DOHH2 (cell line): ENCODE data around the gene C17orf100.

ENCODE experiments used
- H3F3A ChIP-seq: fragments of 200-600 bp; sonication (generic), shearing (Covaris generic); 2 replicates; pipeline ENCODE4 v1.6.0; 2016; ENCODE audit warnings: antibody characterized with exemption, mild to moderate bottlenecking; ENCODE audit not compliant: control insufficient read depth, insufficient read depth
- H3K27ac ChIP-seq: fragments of 200-600 bp; sonication (generic); 2 replicates; pipeline ENCODE4 v1.5.1; 2014; ENCODE audit warnings: low read depth, mild to moderate bottlenecking, low read length, moderate library complexity
- H3K27me3 ChIP-seq: fragments of 200-600 bp; sonication (generic); 2 replicates; pipeline ENCODE4 v1.6.1; 2014; ENCODE audit warnings: mild to moderate bottlenecking, low read length, mixed read lengths; ENCODE audit not compliant: control insufficient read depth
- H3K36me3 ChIP-seq: fragments of 200-600 bp; sonication (generic); 2 replicates; pipeline ENCODE4 v1.6.1; 2014; ENCODE audit warnings: mild to moderate bottlenecking, low read length, moderate library complexity, mixed read lengths; ENCODE audit not compliant: control insufficient read depth
- H3K4me1 ChIP-seq: fragments of 200-600 bp; sonication (generic); 2 replicates; pipeline ENCODE4 v1.6.1; 2014; ENCODE audit warnings: mild to moderate bottlenecking, low read length, mixed read lengths; ENCODE audit not compliant: control insufficient read depth
- H3K4me2 ChIP-seq: fragments of 200-600 bp; sonication (generic); 2 replicates; pipeline ENCODE4 v1.6.0; 2014; ENCODE audit warnings: mild to moderate bottlenecking, low read length, moderate library complexity
- H3K4me3 ChIP-seq: fragments of 200-600 bp; sonication (generic); 2 replicates; pipeline ENCODE4 v1.5.1; 2014; ENCODE audit warnings: mild to moderate bottlenecking, low read length, mixed read lengths
- H3K79me2 ChIP-seq: fragments of 200-600 bp; sonication (generic); 2 replicates; pipeline ENCODE4 v1.6.1; 2014; ENCODE audit warnings: mild to moderate bottlenecking, low read length, mixed read lengths; ENCODE audit not compliant: control insufficient read depth
- H3K9me2 ChIP-seq: fragments of 200-600 bp; sonication (generic); replicated peaks from 2 replicates; pipeline ENCODE4 v1.6.1; 2014; ENCODE audit warnings: mild to moderate bottlenecking, low read length, mixed read lengths; ENCODE audit not compliant: control insufficient read depth
- H3K9me3 ChIP-seq: fragments of 200-600 bp; sonication (generic); 2 replicates; pipeline ENCODE4 v1.6.1; 2014; ENCODE audit warnings: antibody characterized with exemption, low read length, mixed read lengths; ENCODE audit not compliant: control insufficient read depth, insufficient read depth
- H4K20me1 ChIP-seq: fragments of 200-600 bp; sonication (generic); 2 replicates; pipeline ENCODE4 v1.6.0; 2014; ENCODE audit warnings: low read depth, mild to moderate bottlenecking, antibody characterized with exemption, low read length, moderate library complexity; ENCODE audit not compliant: control insufficient read depth, insufficient read depth
- EZH2phosphoT487 ChIP-seq: fragments of 200-600 bp; sonication (generic); IDR thresholded peaks from 2 replicates; pipeline ENCODE4 v1.6.1; 2017; ENCODE audit warnings: borderline replicate concordance, mild to moderate bottlenecking, antibody characterized with exemption, low read length, moderate library complexity, mixed read lengths
- TF ChIP-seq, protein P1 (sequence below): fragments of 200-600 bp; sonication (generic); IDR thresholded peaks from one replicate; pipeline ENCODE4 v1.5.1; 2014; ENCODE audit warnings: antibody characterized with exemption, mild to moderate bottlenecking, low read depth, low read length; ENCODE audit not compliant: poor library complexity, severe bottlenecking

C17orf100 gene

DNA sequence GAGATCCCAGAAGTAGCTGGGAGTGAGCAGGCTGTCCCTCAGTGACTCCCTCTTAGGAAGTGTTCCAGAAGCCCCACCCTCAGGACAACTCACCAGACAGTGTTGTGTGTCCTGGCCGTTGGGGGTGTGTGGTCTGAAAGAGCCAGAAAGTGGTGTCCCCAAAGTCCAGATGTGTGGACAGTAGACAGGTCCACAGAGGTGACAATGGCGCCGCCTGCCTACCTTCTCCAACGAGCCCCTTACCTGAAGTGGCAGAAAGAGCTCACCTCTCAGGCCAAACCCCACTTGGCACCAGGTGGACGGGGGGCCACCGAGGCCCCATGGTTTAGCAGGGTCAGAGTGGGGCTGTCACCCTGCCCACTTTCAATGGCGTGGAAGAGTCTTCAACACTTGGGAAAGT is 19.9 kb downstream of the C17orf100 start:
- Histone ChIP-seq H4K20me1 (peaks cover 3% of the 10 kb centered on the region; the same call in 1 of the 2 replicates), H3K4me2 (no peak overlapping the region), H3K4me3 (no peak overlapping the region), H3K79me2 (no peaks in the 10 kb centered on the region), H3K9me3 (no peaks in the 10 kb centered on the region), H3K9me2 (no peaks in the 10 kb centered on the region), H3K36me3 (no peaks in the 10 kb centered on the region), H3K27ac (no peak overlapping the region), H3K27me3 (no peaks in the 10 kb centered on the region), H3F3A (no peaks in the 10 kb centered on the region), H3K4me1 (no peaks in the 10 kb centered on the region)
- TF ChIP-seq, protein P1, sequence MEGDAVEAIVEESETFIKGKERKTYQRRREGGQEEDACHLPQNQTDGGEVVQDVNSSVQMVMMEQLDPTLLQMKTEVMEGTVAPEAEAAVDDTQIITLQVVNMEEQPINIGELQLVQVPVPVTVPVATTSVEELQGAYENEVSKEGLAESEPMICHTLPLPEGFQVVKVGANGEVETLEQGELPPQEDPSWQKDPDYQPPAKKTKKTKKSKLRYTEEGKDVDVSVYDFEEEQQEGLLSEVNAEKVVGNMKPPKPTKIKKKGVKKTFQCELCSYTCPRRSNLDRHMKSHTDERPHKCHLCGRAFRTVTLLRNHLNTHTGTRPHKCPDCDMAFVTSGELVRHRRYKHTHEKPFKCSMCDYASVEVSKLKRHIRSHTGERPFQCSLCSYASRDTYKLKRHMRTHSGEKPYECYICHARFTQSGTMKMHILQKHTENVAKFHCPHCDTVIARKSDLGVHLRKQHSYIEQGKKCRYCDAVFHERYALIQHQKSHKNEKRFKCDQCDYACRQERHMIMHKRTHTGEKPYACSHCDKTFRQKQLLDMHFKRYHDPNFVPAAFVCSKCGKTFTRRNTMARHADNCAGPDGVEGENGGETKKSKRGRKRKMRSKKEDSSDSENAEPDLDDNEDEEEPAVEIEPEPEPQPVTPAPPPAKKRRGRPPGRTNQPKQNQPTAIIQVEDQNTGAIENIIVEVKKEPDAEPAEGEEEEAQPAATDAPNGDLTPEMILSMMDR = no peak
- no peak for TF ChIP-seq EZH2phosphoT487

DNA sequence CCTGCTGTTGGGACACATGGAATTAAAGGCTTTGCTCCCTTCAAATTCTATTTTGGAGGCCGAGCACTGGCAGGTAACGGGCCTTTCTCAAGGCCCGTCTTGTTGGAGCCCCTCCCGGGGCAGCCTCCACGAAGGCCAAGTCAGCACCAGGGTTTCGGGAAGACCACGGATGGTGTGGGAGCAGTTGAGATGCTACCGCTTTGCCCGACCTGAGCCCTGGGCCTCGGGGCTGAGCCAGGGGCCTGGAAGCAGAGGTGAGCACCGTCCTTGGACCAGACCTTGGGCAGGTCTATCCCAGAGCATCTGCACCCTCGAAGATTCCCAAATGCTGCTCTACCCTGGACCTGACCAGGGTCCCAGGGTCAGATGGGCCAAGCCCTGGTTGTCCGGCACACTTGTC is 23.0 kb downstream of the C17orf100 start:
- no peak overlapping the region for H3K4me3 ChIP-seq
- no peaks in the 10 kb centered on the region for H3K9me3 ChIP-seq
- H3K4me1 ChIP-seq = no peaks in the 10 kb centered on the region
- no peak overlapping the region for H3K4me2 ChIP-seq
- no peaks in the 10 kb centered on the region for H3K79me2 ChIP-seq
- H3F3A ChIP-seq = no peaks in the 10 kb centered on the region
- H3K9me2 ChIP-seq = no peaks in the 10 kb centered on the region
- no peak overlapping the region for H3K27ac ChIP-seq
- peaks cover 17% of the 10 kb centered on the region for H3K27me3 ChIP-seq
- H3K36me3 ChIP-seq = no peaks in the 10 kb centered on the region
- H4K20me1 ChIP-seq = peaks cover 3% of the 10 kb centered on the region; the same call in 1 of the 2 replicates
- no peak for TF ChIP-seq EZH2phosphoT487
- TF ChIP-seq, protein P1 = no peak

DNA sequence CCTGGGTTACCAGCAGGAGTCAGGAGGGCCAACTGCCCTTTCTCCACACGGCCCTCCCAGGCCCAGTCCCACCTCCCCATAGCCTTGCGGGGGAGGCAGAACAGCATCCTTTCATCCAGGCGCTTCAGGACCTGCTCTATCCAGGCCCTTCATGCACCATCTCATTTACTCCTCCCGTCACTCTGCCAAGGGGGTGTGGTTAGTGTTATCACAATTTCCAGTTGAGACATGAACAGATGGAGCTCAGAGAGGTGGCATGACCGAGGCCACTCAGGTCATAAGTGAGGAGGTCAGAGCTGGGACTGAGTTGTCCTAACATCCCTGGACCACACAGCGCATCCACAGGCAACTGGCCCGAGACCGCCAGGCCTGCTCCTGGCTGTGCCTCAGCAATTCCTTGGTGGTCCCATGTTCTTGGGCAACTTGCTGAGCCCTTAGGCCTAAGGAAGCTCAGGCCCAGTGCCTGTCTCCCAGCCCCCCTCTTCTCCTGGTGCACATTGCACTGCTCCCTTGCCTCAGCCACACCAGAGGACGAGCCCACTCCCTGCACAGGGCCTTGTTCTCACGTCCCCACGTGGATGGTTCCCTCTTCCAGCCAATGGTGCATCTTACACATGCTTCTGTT is 23.8 kb downstream of the C17orf100 start:
- H3K79me2 ChIP-seq = no peaks in the 10 kb centered on the region

More for the DNA sequence above, 23.8 kb downstream of the C17orf100 start:
- Histone ChIP-seq H3K27ac (no peak overlapping the region), H4K20me1 (0 out of 2 replicates have a peak, but pooled peaks cover 3% of the 10 kb centered on the region), H3K27me3 (peaks cover 17% of the 10 kb centered on the region), H3K4me1 (no peaks in the 10 kb centered on the region), H3F3A (no peaks in the 10 kb centered on the region), H3K36me3 (no peaks in the 10 kb centered on the region), H3K9me2 (no peaks in the 10 kb centered on the region), H3K4me3 (no peak overlapping the region), H3K9me3 (no peaks in the 10 kb centered on the region), H3K4me2 (no peak overlapping the region)
- TF ChIP-seq EZH2phosphoT487 = no peak
- TF ChIP-seq, protein P1 = no peak
